GM21737 (cell line): ENCODE measurements around the gene CXCL8.
"Not testable (repeated sequence)": the region's sequence is repeated elsewhere in the genome, so short reads cannot be mapped to it uniquely, and the experiment has no call there.

ENCODE experiments used
- ATAC-seq: cut with Tn5 transposase; IDR thresholded peaks from one replicate; pipeline ENCODE4 v1.9.1; 2021; ENCODE audit warnings: mild to moderate bottlenecking, moderate library complexity; ENCODE audit not compliant: unreplicated experiment

The CXCL8 gene

GRCh38 chr4:73743281-73743680, 2.9 kb downstream of the CXCL8 start:
- ATAC-seq: no peak

GRCh38 chr4:73743795-73744194, 3.4 kb downstream of the CXCL8 start:
- no peak for ATAC-seq

GRCh38 chr4:73744203-73744602, 3.8 kb downstream of the CXCL8 start:
- ATAC-seq: no peak

- no peak for ATAC-seq
These were observed 10.4 kb downstream of the CXCL8 start for GRCh38 chr4:73750730-73751129.

- no peak for ATAC-seq
These were observed 10.8 kb downstream of the CXCL8 start for GRCh38 chr4:73751166-73751565.

GRCh38 chr4:73751830-73752229, 11.5 kb downstream of the CXCL8 start:
- no peak for ATAC-seq

- no peak for ATAC-seq
These were observed 12.1 kb downstream of the CXCL8 start for GRCh38 chr4:73752424-73752823.

GRCh38 chr4:73753215-73753614, 12.8 kb downstream of the CXCL8 start:
- no peak for ATAC-seq

GRCh38 chr4:73754934-73755333, 14.6 kb downstream of the CXCL8 start:
- no peak for ATAC-seq

GRCh38 chr4:73759357-73759756, 19.0 kb downstream of the CXCL8 start:
- ATAC-seq: no peak

GRCh38 chr4:73761856-73762255, 21.5 kb downstream of the CXCL8 start:
- no peak for ATAC-seq

GRCh38 chr4:73762409-73762808, 22.0 kb downstream of the CXCL8 start:
- no peak for ATAC-seq

GRCh38 chr4:73763877-73764276, 23.5 kb downstream of the CXCL8 start:
- no peak for ATAC-seq

- ATAC-seq: no peak
These were observed 24.1 kb downstream of the CXCL8 start for GRCh38 chr4:73764513-73764912.

GRCh38 chr4:73765296-73765695, 24.9 kb downstream of the CXCL8 start:
- ATAC-seq: no peak

- ATAC-seq: no peak
These were observed 30.5 kb downstream of the CXCL8 start for GRCh38 chr4:73770917-73771316.

- ATAC-seq: no peak
These were observed 32.0 kb downstream of the CXCL8 start for GRCh38 chr4:73772363-73772762.

- not testable (repeated sequence) for ATAC-seq
These were observed 34.0 kb downstream of the CXCL8 start for GRCh38 chr4:73774406-73774805.

GRCh38 chr4:73776321-73776729, 36.0 kb downstream of the CXCL8 start:
- no peak for ATAC-seq

GRCh38 chr4:73777612-73778011, 37.2 kb downstream of the CXCL8 start:
- ATAC-seq: no peak

GRCh38 chr4:73780243-73780642, 39.9 kb downstream of the CXCL8 start:
- no peak for ATAC-seq

GRCh38 chr4:73780834-73781233, 40.5 kb downstream of the CXCL8 start:
- no peak for ATAC-seq

GRCh38 chr4:73788411-73788810, 48.0 kb downstream of the CXCL8 start:
- ATAC-seq: no peak
